Smooth muscle cell (in vitro differentiated cells): Measurements from ENCODE around the gene WNT11. TPM values are rescaled to one million over a fixed set of nuclear protein-coding genes. Genes with fewer than 3 reads are reported as not detected.
"Not testable (repeated sequence)": the region's sequence is repeated elsewhere in the genome, so short reads cannot be mapped to it uniquely, and the experiment has no call there.

Source experiments
- DNase-seq: peaks from one replicate; lab custom pipeline; 2025; ENCODE audit not compliant: unreplicated experiment; lab: John Stamatoyannopoulos, UW
- H2AFZ ChIP-seq: fragments of 200-600 bp; sonication (generic); 2 replicates; pipeline ENCODE4 v1.6.0; 2016; ENCODE audit warnings: antibody characterized with exemption, low read depth, mild to moderate bottlenecking
- H3F3A ChIP-seq: fragments of 200-600 bp; sonication (generic); 2 replicates; pipeline ENCODE4 v1.6.0; 2017; ENCODE audit warnings: antibody characterized with exemption, low read depth
- H3K27ac ChIP-seq: fragments of 200-600 bp; sonication (generic); 2 replicates; pipeline ENCODE4 v1.5.1; 2016; ENCODE audit warnings: low read depth, mild to moderate bottlenecking
- H3K27me3 ChIP-seq: fragments of 200-600 bp; sonication (generic); 2 replicates; pipeline ENCODE4 v1.6.1; 2016; ENCODE audit warnings: low read depth, mild to moderate bottlenecking
- H3K36me3 ChIP-seq: fragments of 200-600 bp; sonication (generic); 2 replicates; pipeline ENCODE4 v1.5.1; 2016; ENCODE audit warnings: low read depth
- H3K4me1 ChIP-seq: fragments of 200-600 bp; sonication (generic); 2 replicates; pipeline ENCODE4 v1.5.1; 2016; ENCODE audit warnings: low read depth
- H3K4me2 ChIP-seq: fragments of 200-600 bp; sonication (generic); 2 replicates; pipeline ENCODE4 v1.6.0; 2016; ENCODE audit warnings: mild to moderate bottlenecking
- H3K4me3 ChIP-seq: fragments of 200-600 bp; sonication (generic); 2 replicates; pipeline ENCODE4 v1.5.1; 2016; ENCODE audit warnings: mild to moderate bottlenecking
- H3K79me2 ChIP-seq: fragments of 200-600 bp; sonication (generic); 2 replicates; pipeline ENCODE4 v1.6.0; 2016; ENCODE audit warnings: low read depth, mild to moderate bottlenecking
- H3K9ac ChIP-seq: fragments of 200-600 bp; sonication (generic); 2 replicates; pipeline ENCODE4 v1.6.0; 2016; ENCODE audit warnings: low read depth
- H3K9me3 ChIP-seq: fragments of 200-600 bp; sonication (generic); replicated peaks from 2 replicates; pipeline ENCODE4 v1.5.1; 2016; ENCODE audit warnings: low read depth
- H4K20me1 ChIP-seq: fragments of 200-600 bp; sonication (generic); 2 replicates; pipeline ENCODE4 v1.6.0; 2016; ENCODE audit warnings: low read depth
- WGBS: methylation state at CpG from one replicate; pipeline ENCODE4 v1.1.7; 2016; ENCODE audit warnings: low lambda C conversion rate; 5-methylcytosine and 5-hydroxymethylcytosine counted together
- polyA plus RNA-seq: library from polyadenylated mRNA; unstranded; fragments of >200 nt; fragmentation: Nextera tagmentation; extraction: Ambion mirVana; gene quantifications from 2 replicates; pipeline ENCODE4 v1.2.1, GENCODE V29; 2016
- total RNA-seq: library from RNA; depleted of rRNA; stranded (reverse); fragments of >200 nt; gene quantifications from 2 replicates; pipeline ENCODE4 v1.2.3, GENCODE V29; 2014
- TF ChIP-seq, protein P1 (sequence below): fragments of 200-600 bp; sonication (generic); IDR thresholded peaks from 2 replicates; pipeline ENCODE4 v1.5.1; 2017; ENCODE audit warnings: borderline replicate concordance, mild to moderate bottlenecking, antibody characterized with exemption; ENCODE audit not compliant: insufficient read depth, poor library complexity, severe bottlenecking

WNT11 gene
- total and polyA plus RNA-seq, 2 experiments from 2014 or later, result 12.1 to 13.5 TPM

DNA sequence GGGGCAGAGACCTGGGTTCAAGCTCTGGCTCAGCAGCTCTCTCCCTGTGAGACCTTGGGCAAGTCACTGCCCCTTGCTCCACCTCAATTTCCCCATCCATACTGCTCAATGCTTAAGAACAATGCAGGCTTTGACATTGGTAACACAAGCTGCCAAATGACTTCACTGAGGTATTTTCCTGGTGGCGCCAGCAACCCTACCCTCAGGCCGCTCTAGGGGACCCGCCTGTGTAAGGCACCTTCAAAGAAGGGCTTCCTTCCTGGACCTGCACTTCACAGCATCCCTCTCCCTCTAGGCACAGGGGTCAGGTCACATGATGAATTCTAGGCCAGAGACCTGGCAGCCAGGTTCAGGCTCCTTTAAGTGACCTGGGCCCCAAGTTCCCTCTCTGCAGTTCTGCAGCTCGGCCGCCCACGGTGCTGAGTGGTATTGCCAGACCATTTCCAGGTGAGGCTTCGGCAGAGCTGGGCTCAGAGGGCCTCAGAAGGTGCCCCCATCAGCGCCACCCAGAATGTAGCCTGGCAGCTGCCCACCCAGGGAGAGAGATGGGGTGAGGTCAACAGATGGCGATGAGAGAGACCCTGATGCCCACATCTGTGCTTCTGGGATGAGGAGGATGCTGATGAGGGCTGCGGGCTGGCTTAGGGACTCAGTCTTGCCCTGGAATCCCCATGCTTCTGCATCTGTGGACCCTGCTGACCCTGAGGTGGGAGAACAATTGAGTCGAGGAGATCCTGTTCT lies 4.5 kb downstream of the WNT11 start:
- Histone ChIP-seq H3K4me3 (no peak overlapping the region), H3K4me2 (no peak overlapping the region), H3K27ac (no peak overlapping the region), H3F3A (no peaks in the 10 kb centered on the region), H3K79me2 (no peaks in the 10 kb centered on the region), H3K27me3 (peaks cover 6% of the 10 kb centered on the region), H4K20me1 (no peaks in the 10 kb centered on the region), H3K9ac (no peak overlapping the region), H3K4me1 (peaks cover 10% of the 10 kb centered on the region), H2AFZ (no peak overlapping the region), H3K9me3 (no peaks in the 10 kb centered on the region), H3K36me3 (no peaks in the 10 kb centered on the region)
- TF ChIP-seq, protein P1, sequence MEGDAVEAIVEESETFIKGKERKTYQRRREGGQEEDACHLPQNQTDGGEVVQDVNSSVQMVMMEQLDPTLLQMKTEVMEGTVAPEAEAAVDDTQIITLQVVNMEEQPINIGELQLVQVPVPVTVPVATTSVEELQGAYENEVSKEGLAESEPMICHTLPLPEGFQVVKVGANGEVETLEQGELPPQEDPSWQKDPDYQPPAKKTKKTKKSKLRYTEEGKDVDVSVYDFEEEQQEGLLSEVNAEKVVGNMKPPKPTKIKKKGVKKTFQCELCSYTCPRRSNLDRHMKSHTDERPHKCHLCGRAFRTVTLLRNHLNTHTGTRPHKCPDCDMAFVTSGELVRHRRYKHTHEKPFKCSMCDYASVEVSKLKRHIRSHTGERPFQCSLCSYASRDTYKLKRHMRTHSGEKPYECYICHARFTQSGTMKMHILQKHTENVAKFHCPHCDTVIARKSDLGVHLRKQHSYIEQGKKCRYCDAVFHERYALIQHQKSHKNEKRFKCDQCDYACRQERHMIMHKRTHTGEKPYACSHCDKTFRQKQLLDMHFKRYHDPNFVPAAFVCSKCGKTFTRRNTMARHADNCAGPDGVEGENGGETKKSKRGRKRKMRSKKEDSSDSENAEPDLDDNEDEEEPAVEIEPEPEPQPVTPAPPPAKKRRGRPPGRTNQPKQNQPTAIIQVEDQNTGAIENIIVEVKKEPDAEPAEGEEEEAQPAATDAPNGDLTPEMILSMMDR, result no peak
- no peak for DNase-seq
- 92% methylated on average over 11 of the region's 11 CpGs for WGBS

DNA sequence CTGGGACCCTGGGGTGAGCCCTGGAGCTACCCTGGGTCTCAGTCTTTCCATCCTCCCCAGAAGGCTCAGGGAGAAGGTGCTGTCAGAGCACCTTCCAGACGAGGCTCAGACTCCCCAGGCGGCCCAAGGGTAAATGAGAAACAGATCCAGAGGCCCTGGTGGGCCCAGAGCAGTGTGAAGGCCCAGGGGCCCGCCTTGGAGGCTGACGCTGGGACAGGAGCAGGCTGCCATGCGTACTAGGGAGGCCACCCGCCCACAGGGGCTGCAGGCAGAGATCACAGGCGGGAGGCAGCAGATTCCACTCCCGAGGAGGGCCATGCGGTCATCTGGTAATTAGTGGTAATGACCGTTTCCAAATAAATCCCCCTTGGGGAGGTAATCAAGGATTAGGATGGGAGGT lies 5.2 kb downstream of the WNT11 start:
- no peaks in the 10 kb centered on the region for H3K9me3 ChIP-seq
- no peaks in the 10 kb centered on the region for H3F3A ChIP-seq
- peaks cover 4% of the 10 kb centered on the region for H3K27me3 ChIP-seq
- no peak overlapping the region for H2AFZ ChIP-seq
- H3K9ac ChIP-seq, result no peak overlapping the region
- WGBS, result 37% methylated on average over 10 of the region's 10 CpGs
- no peak overlapping the region for H3K4me2 ChIP-seq
- no peak for DNase-seq
- H3K4me1 ChIP-seq, result peaks cover 5% of the 10 kb centered on the region
- TF ChIP-seq, protein P1, result no peak
- no peaks in the 10 kb centered on the region for H3K79me2 ChIP-seq
- H3K4me3 ChIP-seq, result no peak overlapping the region
- no peak overlapping the region for H3K27ac ChIP-seq
- H3K36me3 ChIP-seq, result no peaks in the 10 kb centered on the region
- no peaks in the 10 kb centered on the region for H4K20me1 ChIP-seq

DNA sequence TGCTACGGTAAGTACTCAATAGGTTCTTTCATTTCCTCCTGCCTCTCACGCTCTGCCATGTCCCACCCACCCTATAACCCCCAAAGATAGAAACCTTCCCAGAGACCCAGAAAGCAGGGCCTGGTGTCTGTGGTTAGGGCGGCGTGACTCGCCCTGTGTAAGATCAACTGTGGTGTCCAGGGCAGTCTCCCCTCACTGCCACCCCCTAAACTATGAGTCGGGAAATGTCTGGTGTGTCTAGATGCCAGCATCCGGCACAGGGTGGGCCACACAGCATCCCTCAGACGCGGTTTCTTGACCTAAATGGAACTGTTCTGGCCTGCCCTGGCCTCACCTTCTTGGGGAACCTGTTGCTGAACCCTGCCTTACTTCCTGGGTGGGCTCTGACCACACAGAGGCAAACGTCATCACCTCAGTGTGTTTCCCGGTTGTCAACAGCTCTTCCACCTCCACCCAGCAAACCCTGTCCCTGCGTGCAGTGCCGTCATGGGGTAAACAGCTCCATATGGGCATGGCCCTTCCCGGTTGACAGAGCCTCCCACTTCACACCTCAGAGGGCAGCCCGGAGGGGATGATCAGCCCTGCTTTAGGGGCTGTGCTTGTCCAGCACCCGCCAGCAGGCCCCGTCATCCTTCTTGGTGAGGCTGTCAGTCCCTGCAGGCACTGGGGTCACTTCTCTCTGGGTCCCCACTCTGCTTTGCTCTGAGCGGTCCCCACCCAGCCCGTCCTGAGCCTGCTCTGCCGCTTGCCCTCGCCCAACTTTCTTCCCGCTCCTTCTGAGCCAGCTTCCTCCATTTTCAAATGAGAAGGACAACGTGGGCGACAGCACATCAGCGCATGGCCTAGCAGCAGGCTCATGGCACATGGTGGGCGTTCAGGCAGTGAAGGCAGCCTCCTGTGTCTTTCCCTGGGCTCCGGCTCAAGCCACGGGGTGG lies 6.0 kb downstream of the WNT11 start:
- no peak overlapping the region for H3K4me2 ChIP-seq
- H3K27ac ChIP-seq, result no peak overlapping the region
- TF ChIP-seq, protein P1, result no peak
- no peak for DNase-seq
- no peaks in the 10 kb centered on the region for H4K20me1 ChIP-seq
- no peaks in the 10 kb centered on the region for H3F3A ChIP-seq
- H3K4me1 ChIP-seq, result no peaks in the 10 kb centered on the region
- no peak overlapping the region for H3K4me3 ChIP-seq
- no peak overlapping the region for H3K9ac ChIP-seq
- WGBS, result 84% methylated on average over 28 of the region's 28 CpGs
- no peaks in the 10 kb centered on the region for H3K36me3 ChIP-seq
- no peaks in the 10 kb centered on the region for H3K79me2 ChIP-seq
- H3K27me3 ChIP-seq, result no peaks in the 10 kb centered on the region
- no peak overlapping the region for H2AFZ ChIP-seq
- no peaks in the 10 kb centered on the region for H3K9me3 ChIP-seq

DNA sequence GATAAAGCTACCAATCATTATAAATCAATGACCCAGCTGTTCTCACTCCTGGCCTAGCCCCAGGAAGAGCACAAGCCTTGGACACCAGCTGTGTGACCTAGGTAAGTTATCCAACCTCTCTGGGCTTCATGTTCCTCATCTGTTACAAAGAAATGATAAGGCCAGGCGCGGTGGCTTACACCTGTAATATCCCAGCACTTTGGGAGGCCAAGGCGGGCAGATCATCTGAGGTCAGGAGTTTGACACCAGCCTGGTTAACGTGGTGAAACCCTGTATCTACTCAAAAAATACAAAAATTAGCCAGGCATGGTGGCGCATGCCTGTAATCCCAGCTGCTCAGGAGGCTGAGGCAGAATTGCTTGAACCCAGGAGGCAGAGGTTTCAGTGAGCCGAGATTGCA lies 7.6 kb downstream of the WNT11 start:
- H3K27ac ChIP-seq, H3K4me2 ChIP-seq, H3F3A ChIP-seq, DNase-seq, H2AFZ ChIP-seq, H3K27me3 ChIP-seq, H3K9ac ChIP-seq, H3K4me1 ChIP-seq, H3K4me3 ChIP-seq, H3K9me3 ChIP-seq, H3K79me2 ChIP-seq, H4K20me1 ChIP-seq, H3K36me3 ChIP-seq: not testable (repeated sequence)
- 94% methylated on average over 6 of the region's 6 CpGs for WGBS
